SK-N-SH (cell line): ENCODE measurements around the gene ADPRHL1. TPM values are rescaled to one million over a fixed set of nuclear protein-coding genes. Genes with fewer than 3 reads are reported as not detected.

Experiments used
- CTCF ChIA-PET: fragments of 300-600, 350-600 bp; formaldehyde crosslinking; extraction: SDS; loops from one replicate; lab custom pipeline; 2021; lab: Yijun Ruan, JAX
- POLR2A ChIA-PET: fragments of 350-600 bp; sonication (Branson Sonifier 250); formaldehyde crosslinking; extraction: SDS; loops from one replicate; lab custom pipeline; 2020; ENCODE audit warnings: antibody characterized with exemption, inconsistent platforms; lab: Yijun Ruan, JAX
- DNase-seq: peaks from one replicate; pipeline ENCODE4 v3.0.0; 2012
- H2AFZ ChIP-seq: fragments of 200-600 bp; sonication (generic); 2 replicates; pipeline ENCODE4 v1.8.1; 2016; ENCODE audit warnings: antibody characterized with exemption, mild to moderate bottlenecking, low read depth
- H3F3A ChIP-seq: fragments of 200-600 bp; sonication (generic); replicated peaks from 2 replicates; pipeline ENCODE3; 2016; ENCODE audit warnings: antibody characterized with exemption, mild to moderate bottlenecking; ENCODE audit not compliant: insufficient read depth
- H3K27ac ChIP-seq, 2 experiments: fragments of 200-500 bp in 1 of 2; fragments of 200-600 bp in 1 of 2; sonication (Bioruptor generic) in 1 of 2; sonication (generic), shearing (Covaris generic) in 1 of 2; 2 replicates each; pipeline versions ENCODE4 v1.5.1 to v1.6.1; 2014 to 2016; ENCODE audit warnings: low read depth in 2 of 2, inconsistent platforms in 1 of 2, low read length in 1 of 2, mild to moderate bottlenecking in 1 of 2, mixed read lengths in 1 of 2
- H3K27me3 ChIP-seq: fragments of 200-600 bp; sonication (generic), shearing (Covaris generic); 2 replicates; pipeline ENCODE4 v1.6.1; 2016; ENCODE audit warnings: mixed run types; ENCODE audit not compliant: insufficient read depth
- H3K36me3 ChIP-seq, 2 experiments: fragments of 200-500 bp in 1 of 2; fragments of 200-600 bp in 1 of 2; sonication (Bioruptor generic) in 1 of 2; sonication (generic) in 1 of 2; replicated peaks in 1 of 2; 2 replicates each; pipeline versions ENCODE3 to v1.5.1; 2014 to 2016; ENCODE audit warnings: low read length in 1 of 2, mild to moderate bottlenecking in 1 of 2; ENCODE audit not compliant: insufficient read depth in 2 of 2, control insufficient read depth in 1 of 2
- H3K4me1 ChIP-seq, 2 experiments: fragments of 200-500 bp in 1 of 2; fragments of 200-600 bp in 1 of 2; sonication (Bioruptor generic) in 1 of 2; sonication (generic), shearing (Covaris generic) in 1 of 2; 2 replicates each; pipeline versions ENCODE4 v1.5.1 to v1.6.1; 2014 to 2016; ENCODE audit warnings: low read depth in 1 of 2, low read length in 1 of 2, mixed run types in 1 of 2; ENCODE audit not compliant: insufficient read depth in 2 of 2, control insufficient read depth in 1 of 2
- H3K4me2 ChIP-seq: fragments of 200-600 bp; sonication (generic), shearing (Covaris generic); 2 replicates; pipeline ENCODE4 v1.6.1; 2017; ENCODE audit warnings: mixed run types
- H3K4me3 ChIP-seq, 2 experiments: fragments of 200-500 bp in 1 of 2; fragments of 200-600 bp in 1 of 2; sonication (Bioruptor generic) in 1 of 2; sonication (generic), shearing (Covaris generic) in 1 of 2; 2 replicates each; pipeline versions ENCODE4 v1.5.1 to v1.8.1; 2014 to 2016; ENCODE audit warnings: low read depth in 2 of 2, inconsistent platforms in 1 of 2, low read length in 1 of 2, mild to moderate bottlenecking in 1 of 2, mixed read lengths in 1 of 2, moderate library complexity in 1 of 2
- H3K79me2 ChIP-seq: fragments of 200-600 bp; sonication (generic); 2 replicates; pipeline ENCODE4 v1.8.1; 2017; ENCODE audit warnings: mild to moderate bottlenecking; ENCODE audit not compliant: insufficient read depth
- H3K9ac ChIP-seq: fragments of 200-600 bp; sonication (generic); 2 replicates; pipeline ENCODE4 v1.6.1; 2017; ENCODE audit warnings: mixed run types
- H3K9me2 ChIP-seq: fragments of 200-600 bp; sonication (generic); 2 replicates; pipeline ENCODE4 v1.6.1; 2017; ENCODE audit warnings: mixed run types
- H3K9me3 ChIP-seq: fragments of 200-600 bp; sonication (generic); 2 replicates; pipeline ENCODE4 v1.6.1; 2017; ENCODE audit warnings: mixed run types, mild to moderate bottlenecking, moderate library complexity
- H4K20me1 ChIP-seq: fragments of 200-600 bp; sonication (generic); 2 replicates; pipeline ENCODE4 v1.6.1; 2017; ENCODE audit warnings: mild to moderate bottlenecking, mixed run types; ENCODE audit not compliant: insufficient read depth
- EP300 ChIP-seq, 2 experiments: IDR thresholded peaks; 2 replicates each; pipeline versions ENCODE4 v1.4.0 to v1.6.1; 2012; ENCODE audit warnings: borderline replicate concordance in 1 of 2, low read depth in 1 of 2, low read length in 1 of 2
- FOSL2 ChIP-seq: IDR thresholded peaks from 2 replicates; pipeline ENCODE4 v1.4.0; 2012; ENCODE audit warnings: low read depth, mild to moderate bottlenecking, moderate library complexity, borderline replicate concordance
- FOXM1 ChIP-seq: IDR thresholded peaks from 2 replicates; pipeline ENCODE4 v1.4.0; 2012; ENCODE audit warnings: low read depth, mild to moderate bottlenecking
- GATA2 ChIP-seq: sonication (generic); formaldehyde crosslinking; IDR thresholded peaks from 2 replicates; pipeline ENCODE4 v1.5.0; 2020; ENCODE audit warnings: mild to moderate bottlenecking, missing genetic modification reagents
- JUND ChIP-seq: IDR thresholded peaks from 2 replicates; pipeline ENCODE4 v1.4.0; 2012
- MEF2A ChIP-seq: IDR thresholded peaks from 2 replicates; pipeline ENCODE4 v1.4.0; 2012; ENCODE audit warnings: low read depth, borderline replicate concordance
- RAD21 ChIP-seq: IDR thresholded peaks from 2 replicates; pipeline ENCODE4 v1.6.1; 2012; ENCODE audit warnings: mild to moderate bottlenecking, low read length
- RCOR1 ChIP-seq: fragments of 150-350 bp; IDR thresholded peaks from 2 replicates; pipeline ENCODE4 v1.6.1; 2017; ENCODE audit warnings: antibody characterized with exemption, low read length
- RXRA ChIP-seq: IDR thresholded peaks from 2 replicates; pipeline ENCODE4 v1.4.0; 2012; ENCODE audit warnings: low read depth, mild to moderate bottlenecking, borderline replicate concordance
- SIN3A ChIP-seq: IDR thresholded peaks from 2 replicates; pipeline ENCODE4 v1.6.1; 2012; ENCODE audit warnings: low read depth, mild to moderate bottlenecking, low read length, moderate library complexity, borderline replicate concordance
- TCF12 ChIP-seq: IDR thresholded peaks from 2 replicates; pipeline ENCODE4 v1.4.0; 2012
- YY1 ChIP-seq: IDR thresholded peaks from 2 replicates; pipeline ENCODE4 v1.4.0; 2012; ENCODE audit warnings: low read depth, mild to moderate bottlenecking
- WGBS: methylation state at CpG from one replicate; pipeline ENCODE4 v1.1.6; 2017; ENCODE audit warnings: low lambda C conversion rate; 5-methylcytosine and 5-hydroxymethylcytosine counted together
- polyA plus RNA-seq, 3 experiments: library from polyadenylated mRNA; depleted of rRNA; stranded (reverse); fragments of >200 nt; gene quantifications; 2 replicates each; pipeline ENCODE4 v1.2.3, GENCODE V29; 2012
- TF ChIP-seq, protein P1 (sequence below): IDR thresholded peaks from 2 replicates; pipeline ENCODE4 v1.4.0; 2012; ENCODE audit warnings: low read depth, borderline replicate concordance
- TF ChIP-seq, protein P2 (sequence below): IDR thresholded peaks from 2 replicates; pipeline ENCODE4 v1.4.0; 2012; ENCODE audit warnings: low read depth, borderline replicate concordance
- TF ChIP-seq, protein P3 (sequence below): IDR thresholded peaks from 2 replicates; pipeline ENCODE4 v1.6.1; 2012; ENCODE audit warnings: mild to moderate bottlenecking, low read depth, low read length, moderate library complexity
- TF ChIP-seq, protein P4 (sequence below): fragments of 200-600 bp; sonication (generic); IDR thresholded peaks from 2 replicates; pipeline ENCODE4 v1.6.1; 2017; ENCODE audit warnings: antibody characterized with exemption, mild to moderate bottlenecking, moderate library complexity
- TF ChIP-seq, protein P5 (sequence below): IDR thresholded peaks from 2 replicates; pipeline ENCODE4 v1.4.0; 2012; ENCODE audit warnings: low read depth

Gene ADPRHL1
- polyA plus RNA-seq, 1 of the 3 experiments (the other 2 are of a cell fraction): 1.0 TPM

DNA sequence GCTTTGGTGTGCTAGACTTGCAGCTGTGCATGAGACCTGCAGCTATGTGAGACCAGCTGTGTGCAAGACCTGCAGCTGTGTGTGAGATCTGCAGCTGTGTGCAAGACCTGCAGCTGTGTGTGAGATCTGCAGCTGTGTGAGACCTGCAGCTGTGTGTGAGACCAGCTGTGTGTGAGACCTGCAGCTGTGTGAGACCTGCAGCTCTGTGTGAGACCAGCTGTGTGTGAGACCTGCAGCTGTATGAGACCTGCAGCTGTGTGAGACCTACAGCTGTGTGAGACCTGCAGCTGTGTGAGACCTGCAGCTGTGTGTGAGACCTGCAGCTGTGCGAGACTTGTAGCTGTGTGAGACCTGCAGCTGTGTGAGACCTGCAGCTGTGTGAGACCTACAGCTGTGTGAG lies 43.9 kb upstream of the ADPRHL1 start:
- Histone ChIP-seq H3K9me2 (no peaks in the 10 kb centered on the region), H3K9ac (no peak overlapping the region), H3K27ac (no peak overlapping the region), H3K36me3 (peaks cover 70 to 71% of the 10 kb centered on the region in 2 experiments), H3K4me3 (no peak overlapping the region), H4K20me1 (peaks cover 65% of the 10 kb centered on the region), H3K79me2 (peaks cover 87% of the 10 kb centered on the region), H3K4me1 (peaks cover 12 to 16% of the 10 kb centered on the region in 2 experiments; a peak in 3 of 4 replicates), H3K9me3 (no peaks in the 10 kb centered on the region), H3F3A (peaks cover 19% of the 10 kb centered on the region), H3K27me3 (no peaks in the 10 kb centered on the region), H3K4me2 (no peak overlapping the region), H2AFZ (no peak overlapping the region)
- WGBS: no CpG with 5 or more reads among the region's 1 CpG
- no peak for DNase-seq
- POLR2A ChIA-PET: no interaction called here
- no peak for TF ChIP-seq FOXM1
- TF ChIP-seq, protein P1, sequence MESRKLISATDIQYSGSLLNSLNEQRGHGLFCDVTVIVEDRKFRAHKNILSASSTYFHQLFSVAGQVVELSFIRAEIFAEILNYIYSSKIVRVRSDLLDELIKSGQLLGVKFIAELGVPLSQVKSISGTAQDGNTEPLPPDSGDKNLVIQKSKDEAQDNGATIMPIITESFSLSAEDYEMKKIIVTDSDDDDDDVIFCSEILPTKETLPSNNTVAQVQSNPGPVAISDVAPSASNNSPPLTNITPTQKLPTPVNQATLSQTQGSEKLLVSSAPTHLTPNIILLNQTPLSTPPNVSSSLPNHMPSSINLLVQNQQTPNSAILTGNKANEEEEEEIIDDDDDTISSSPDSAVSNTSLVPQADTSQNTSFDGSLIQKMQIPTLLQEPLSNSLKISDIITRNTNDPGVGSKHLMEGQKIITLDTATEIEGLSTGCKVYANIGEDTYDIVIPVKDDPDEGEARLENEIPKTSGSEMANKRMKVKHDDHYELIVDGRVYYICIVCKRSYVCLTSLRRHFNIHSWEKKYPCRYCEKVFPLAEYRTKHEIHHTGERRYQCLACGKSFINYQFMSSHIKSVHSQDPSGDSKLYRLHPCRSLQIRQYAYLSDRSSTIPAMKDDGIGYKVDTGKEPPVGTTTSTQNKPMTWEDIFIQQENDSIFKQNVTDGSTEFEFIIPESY: no peak
- no peak for TF ChIP-seq SIN3A
- no peak for TF ChIP-seq TCF12
- no peak for TF ChIP-seq EP300 (IDR thresholded peaks at IDR 0.05; ENCODE audit: borderline replicate concordance in 1 of 2, low read depth in 1 of 2, low read length in 1 of 2)
- no peak for TF ChIP-seq YY1
- no peak for TF ChIP-seq JUND
- no peak for TF ChIP-seq RXRA
- no peak for TF ChIP-seq RAD21
- TF ChIP-seq, protein P2, sequence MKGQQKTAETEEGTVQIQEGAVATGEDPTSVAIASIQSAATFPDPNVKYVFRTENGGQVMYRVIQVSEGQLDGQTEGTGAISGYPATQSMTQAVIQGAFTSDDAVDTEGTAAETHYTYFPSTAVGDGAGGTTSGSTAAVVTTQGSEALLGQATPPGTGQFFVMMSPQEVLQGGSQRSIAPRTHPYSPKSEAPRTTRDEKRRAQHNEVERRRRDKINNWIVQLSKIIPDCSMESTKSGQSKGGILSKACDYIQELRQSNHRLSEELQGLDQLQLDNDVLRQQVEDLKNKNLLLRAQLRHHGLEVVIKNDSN: no peak
- TF ChIP-seq, protein P3, sequence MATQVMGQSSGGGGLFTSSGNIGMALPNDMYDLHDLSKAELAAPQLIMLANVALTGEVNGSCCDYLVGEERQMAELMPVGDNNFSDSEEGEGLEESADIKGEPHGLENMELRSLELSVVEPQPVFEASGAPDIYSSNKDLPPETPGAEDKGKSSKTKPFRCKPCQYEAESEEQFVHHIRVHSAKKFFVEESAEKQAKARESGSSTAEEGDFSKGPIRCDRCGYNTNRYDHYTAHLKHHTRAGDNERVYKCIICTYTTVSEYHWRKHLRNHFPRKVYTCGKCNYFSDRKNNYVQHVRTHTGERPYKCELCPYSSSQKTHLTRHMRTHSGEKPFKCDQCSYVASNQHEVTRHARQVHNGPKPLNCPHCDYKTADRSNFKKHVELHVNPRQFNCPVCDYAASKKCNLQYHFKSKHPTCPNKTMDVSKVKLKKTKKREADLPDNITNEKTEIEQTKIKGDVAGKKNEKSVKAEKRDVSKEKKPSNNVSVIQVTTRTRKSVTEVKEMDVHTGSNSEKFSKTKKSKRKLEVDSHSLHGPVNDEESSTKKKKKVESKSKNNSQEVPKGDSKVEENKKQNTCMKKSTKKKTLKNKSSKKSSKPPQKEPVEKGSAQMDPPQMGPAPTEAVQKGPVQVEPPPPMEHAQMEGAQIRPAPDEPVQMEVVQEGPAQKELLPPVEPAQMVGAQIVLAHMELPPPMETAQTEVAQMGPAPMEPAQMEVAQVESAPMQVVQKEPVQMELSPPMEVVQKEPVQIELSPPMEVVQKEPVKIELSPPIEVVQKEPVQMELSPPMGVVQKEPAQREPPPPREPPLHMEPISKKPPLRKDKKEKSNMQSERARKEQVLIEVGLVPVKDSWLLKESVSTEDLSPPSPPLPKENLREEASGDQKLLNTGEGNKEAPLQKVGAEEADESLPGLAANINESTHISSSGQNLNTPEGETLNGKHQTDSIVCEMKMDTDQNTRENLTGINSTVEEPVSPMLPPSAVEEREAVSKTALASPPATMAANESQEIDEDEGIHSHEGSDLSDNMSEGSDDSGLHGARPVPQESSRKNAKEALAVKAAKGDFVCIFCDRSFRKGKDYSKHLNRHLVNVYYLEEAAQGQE: no peak
- TF ChIP-seq, protein P4, sequence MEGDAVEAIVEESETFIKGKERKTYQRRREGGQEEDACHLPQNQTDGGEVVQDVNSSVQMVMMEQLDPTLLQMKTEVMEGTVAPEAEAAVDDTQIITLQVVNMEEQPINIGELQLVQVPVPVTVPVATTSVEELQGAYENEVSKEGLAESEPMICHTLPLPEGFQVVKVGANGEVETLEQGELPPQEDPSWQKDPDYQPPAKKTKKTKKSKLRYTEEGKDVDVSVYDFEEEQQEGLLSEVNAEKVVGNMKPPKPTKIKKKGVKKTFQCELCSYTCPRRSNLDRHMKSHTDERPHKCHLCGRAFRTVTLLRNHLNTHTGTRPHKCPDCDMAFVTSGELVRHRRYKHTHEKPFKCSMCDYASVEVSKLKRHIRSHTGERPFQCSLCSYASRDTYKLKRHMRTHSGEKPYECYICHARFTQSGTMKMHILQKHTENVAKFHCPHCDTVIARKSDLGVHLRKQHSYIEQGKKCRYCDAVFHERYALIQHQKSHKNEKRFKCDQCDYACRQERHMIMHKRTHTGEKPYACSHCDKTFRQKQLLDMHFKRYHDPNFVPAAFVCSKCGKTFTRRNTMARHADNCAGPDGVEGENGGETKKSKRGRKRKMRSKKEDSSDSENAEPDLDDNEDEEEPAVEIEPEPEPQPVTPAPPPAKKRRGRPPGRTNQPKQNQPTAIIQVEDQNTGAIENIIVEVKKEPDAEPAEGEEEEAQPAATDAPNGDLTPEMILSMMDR: no peak
- no peak for TF ChIP-seq RCOR1
- no peak for TF ChIP-seq GATA2
- no peak for TF ChIP-seq FOSL2
- TF ChIP-seq MEF2A: no peak
- TF ChIP-seq, protein P5, sequence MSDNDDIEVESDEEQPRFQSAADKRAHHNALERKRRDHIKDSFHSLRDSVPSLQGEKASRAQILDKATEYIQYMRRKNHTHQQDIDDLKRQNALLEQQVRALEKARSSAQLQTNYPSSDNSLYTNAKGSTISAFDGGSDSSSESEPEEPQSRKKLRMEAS: no peak
- CTCF ChIA-PET: interaction anchor here (1.5 to 2.8 kb wide), 2 partner anchors 39 to 52 kb away, joined by 4 to 12 read pairs; no protein-coding TSS in a partner anchor
